ENCODE measurements around the gene LONRF2.

GRCh38 chr2:100223502-100223901 is 98.8 kb downstream of the LONRF2 start:
- TF ChIP-seq CTCF (IDR thresholded peaks at IDR 0.05) (no peak), POLR2A (IDR thresholded peaks at IDR 0.05) (no peak)

Measured in uterus (tissue), 2 donors.